Spinal cord (tissue), 10 donors: ENCODE results near the gene ZSCAN12. TPM values are rescaled to one million over a fixed set of nuclear protein-coding genes. Genes with fewer than 3 reads are reported as not detected.
"Not testable (repeated sequence)": the region's sequence is repeated elsewhere in the genome, so short reads cannot be mapped to it uniquely, and the experiment has no call there.

Experiments
- DNase-seq, 6 donors: peaks; one replicate each; pipeline versions ENCODE4 v3.0.0 to v3.0.0-alpha.2; 2013 to 2015; ENCODE audit warnings: low spot score in 6 of 6, low read depth in 4 of 6
- H3K27ac ChIP-seq: one replicate; pipeline ENCODE4 v1.5.1; 2013; ENCODE audit warnings: low read depth, low read length, control low read depth
- H3K27me3 ChIP-seq: one replicate; pipeline ENCODE4 v1.6.1; 2013; ENCODE audit warnings: low read length; ENCODE audit not compliant: control insufficient read depth, insufficient read depth
- H3K36me3 ChIP-seq: one replicate; pipeline ENCODE4 v1.6.1; 2013; ENCODE audit warnings: low read length; ENCODE audit not compliant: control insufficient read depth, insufficient read depth
- H3K4me1 ChIP-seq: one replicate; pipeline ENCODE4 v1.6.1; 2013; ENCODE audit warnings: low read length; ENCODE audit not compliant: control insufficient read depth, insufficient read depth
- H3K4me3 ChIP-seq: one replicate; pipeline ENCODE4 v1.5.1; 2013; ENCODE audit warnings: low read depth, low read length, control low read depth
- H3K9me3 ChIP-seq: one replicate; pipeline ENCODE4 v1.6.1; 2013; ENCODE audit warnings: low read length; ENCODE audit not compliant: control insufficient read depth, insufficient read depth
- WGBS: methylation state at CpG from one replicate; pipeline ENCODE4 v1.1.5; 2013; ENCODE audit warnings: missing lambda C conversion rate; ENCODE audit not compliant: insufficient coverage; 5-methylcytosine and 5-hydroxymethylcytosine counted together
- polyA plus RNA-seq, 2 donors: library from polyadenylated mRNA; unstranded; fragments of 120-200 nt; gene quantifications; one replicate each; pipeline ENCODE4 v1.2.1, GENCODE V29; 2013; ENCODE audit not compliant: insufficient read length in 2 of 2
- total RNA-seq, 2 donors: library from RNA; depleted of rRNA in 1 of 2; stranded (reverse); fragments of 120-200 nt in 1 of 2; fragments of >200 nt in 1 of 2; gene quantifications; one replicate each; pipeline versions ENCODE4 v1.2.3 to v1.2.4, GENCODE V29; 2013 to 2014
- donor health status: healthy.

The ZSCAN12 gene
- total and polyA plus RNA-seq, 4 donors, result 7.5 to 12.9 (median 10.1) TPM

DNA sequence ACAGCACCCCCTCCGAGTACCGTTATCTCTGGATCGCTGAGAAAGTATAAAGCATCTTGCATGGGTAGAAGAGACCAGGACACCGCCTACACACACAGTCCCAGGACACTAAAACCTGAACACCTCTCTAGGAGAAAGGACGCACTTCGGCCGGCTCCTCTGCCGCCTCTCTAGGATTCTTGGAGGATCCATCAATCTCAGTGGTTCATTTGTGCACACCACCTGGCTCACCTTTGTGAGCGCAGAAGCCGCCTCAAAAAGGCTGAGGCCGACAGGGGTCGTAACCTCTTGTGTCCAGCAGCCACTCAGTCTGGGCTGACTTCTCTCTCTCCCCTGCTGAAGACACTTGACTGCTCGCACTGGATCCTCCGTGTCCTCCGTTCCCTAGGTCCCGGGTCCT is 30.2 kb upstream of the ZSCAN12 start:
- Histone ChIP-seq H3K36me3 (peaks cover 11% of the 10 kb centered on the region), H3K27me3 (no peaks in the 10 kb centered on the region), H3K9me3 (peaks cover 2% of the 10 kb centered on the region), H3K4me1 (no peaks in the 10 kb centered on the region), H3K27ac (no peak overlapping the region), H3K4me3 (no peak overlapping the region)
- DNase-seq, result no peak
- WGBS, result 76% methylated on average over 14 of the region's 16 CpGs

DNA sequence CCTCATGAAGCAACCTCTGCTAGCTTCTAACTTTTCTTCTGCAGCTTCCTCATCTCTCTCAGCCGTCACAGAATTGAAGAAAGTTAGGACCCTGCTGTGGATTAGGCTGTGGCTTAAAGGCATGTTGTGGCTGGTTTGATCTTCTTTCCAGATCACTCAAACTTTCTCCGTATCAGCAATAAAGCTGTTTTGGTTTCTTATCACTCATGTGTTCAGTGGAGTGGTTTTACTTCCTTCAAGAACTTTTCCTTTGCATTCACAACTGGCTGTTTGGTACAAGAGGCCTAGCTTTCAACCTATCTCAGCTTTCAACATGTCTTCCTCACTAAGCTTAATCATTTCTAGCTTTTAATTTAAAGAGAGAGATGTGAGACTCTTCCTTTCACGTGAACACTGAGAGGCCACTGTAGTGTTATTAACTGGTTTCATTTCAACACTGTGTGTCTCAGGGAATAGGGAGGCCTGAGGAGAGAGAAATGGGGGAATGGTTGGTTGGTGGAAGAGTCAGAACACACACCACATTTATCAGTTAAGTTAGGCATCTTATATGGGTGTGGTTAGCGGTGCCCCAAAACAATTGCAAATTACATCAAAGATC is 26.5 kb upstream of the ZSCAN12 start:
- peaks cover 2% of the 10 kb centered on the region for H3K9me3 ChIP-seq
- WGBS, result no CpG with 5 or more reads among the region's 4 CpGs
- peaks cover 9% of the 10 kb centered on the region for H3K36me3 ChIP-seq
- no peaks in the 10 kb centered on the region for H3K27me3 ChIP-seq
- no peak for DNase-seq
- no peak overlapping the region for H3K27ac ChIP-seq
- H3K4me3 ChIP-seq, result no peak overlapping the region
- no peaks in the 10 kb centered on the region for H3K4me1 ChIP-seq

DNA sequence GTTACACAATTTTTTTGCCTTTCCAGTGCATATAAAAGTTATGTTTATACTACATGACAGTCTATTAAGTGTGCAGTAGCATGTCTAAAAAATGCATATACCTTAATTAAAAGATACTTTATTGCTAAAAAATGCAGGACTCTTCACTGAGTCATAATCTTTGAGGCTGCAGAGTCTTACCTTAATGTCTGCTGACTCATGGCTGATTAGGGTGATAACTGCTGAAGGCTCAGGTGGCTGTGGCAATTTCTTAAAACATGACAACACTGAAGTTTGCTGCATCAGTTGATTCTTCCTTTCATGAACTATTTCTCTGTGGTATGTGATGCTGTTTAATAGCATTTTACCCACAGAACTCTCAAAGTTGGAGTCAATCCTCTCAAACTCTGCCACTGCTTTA is 24.6 kb upstream of the ZSCAN12 start:
- Histone ChIP-seq H3K27me3 (no peaks in the 10 kb centered on the region), H3K9me3 (peaks cover 2% of the 10 kb centered on the region), H3K27ac (no peak overlapping the region), H3K4me1 (no peaks in the 10 kb centered on the region), H3K4me3 (no peak overlapping the region), H3K36me3 (peaks cover 3% of the 10 kb centered on the region)
- no peak for DNase-seq

DNA sequence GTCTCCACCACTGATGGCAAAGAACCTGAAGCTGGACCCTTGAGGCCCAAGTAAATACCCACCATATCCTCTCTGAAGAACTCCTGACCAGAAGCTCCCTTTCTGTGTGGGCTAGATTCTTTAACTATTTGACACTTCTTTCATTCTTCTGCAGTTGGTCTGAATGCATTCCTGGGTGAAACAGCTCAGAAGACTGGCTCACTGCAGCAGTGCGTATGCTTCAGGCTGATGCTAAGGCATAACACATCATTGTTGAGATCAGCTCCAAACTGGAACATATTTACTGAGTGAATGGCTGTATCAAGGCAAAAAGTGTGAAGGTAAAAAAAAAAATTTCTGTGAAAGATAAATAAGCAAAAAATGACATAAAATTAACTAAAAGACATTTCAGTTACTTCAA is 24.0 kb upstream of the ZSCAN12 start:
- WGBS, result no CpG with 5 or more reads among the region's 1 CpG
- Histone ChIP-seq H3K27me3 (no peaks in the 10 kb centered on the region), H3K4me3 (no peak overlapping the region), H3K27ac (no peak overlapping the region), H3K9me3 (peaks cover 2% of the 10 kb centered on the region), H3K4me1 (no peaks in the 10 kb centered on the region), H3K36me3 (peaks cover 3% of the 10 kb centered on the region)
- DNase-seq, result no peak

DNA sequence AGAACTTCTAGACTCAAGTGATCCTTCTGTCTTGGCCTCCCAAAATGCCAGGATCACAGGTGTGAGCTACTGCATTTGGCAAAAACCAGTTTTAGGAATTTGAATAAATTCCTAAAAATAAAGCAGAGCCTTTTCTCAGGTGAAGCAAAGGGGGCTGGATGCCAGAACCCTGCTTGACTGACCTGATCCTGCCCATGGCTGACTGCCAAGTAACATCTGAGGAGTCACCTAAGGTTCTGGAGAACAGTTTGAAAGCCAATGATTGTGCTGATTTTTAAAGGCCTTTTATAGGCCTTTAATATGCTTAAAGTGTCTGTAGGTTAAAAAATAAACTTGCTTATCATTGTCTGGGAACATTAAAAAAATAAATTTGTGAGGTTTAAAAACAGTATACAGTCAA is 14.1 kb upstream of the ZSCAN12 start:
- H3K36me3 ChIP-seq, result no peaks in the 10 kb centered on the region
- no peaks in the 10 kb centered on the region for H3K9me3 ChIP-seq
- H3K27ac ChIP-seq, result no peak overlapping the region
- H3K4me1 ChIP-seq, result no peaks in the 10 kb centered on the region
- no peaks in the 10 kb centered on the region for H3K27me3 ChIP-seq
- no peak for DNase-seq
- H3K4me3 ChIP-seq, result no peak overlapping the region

DNA sequence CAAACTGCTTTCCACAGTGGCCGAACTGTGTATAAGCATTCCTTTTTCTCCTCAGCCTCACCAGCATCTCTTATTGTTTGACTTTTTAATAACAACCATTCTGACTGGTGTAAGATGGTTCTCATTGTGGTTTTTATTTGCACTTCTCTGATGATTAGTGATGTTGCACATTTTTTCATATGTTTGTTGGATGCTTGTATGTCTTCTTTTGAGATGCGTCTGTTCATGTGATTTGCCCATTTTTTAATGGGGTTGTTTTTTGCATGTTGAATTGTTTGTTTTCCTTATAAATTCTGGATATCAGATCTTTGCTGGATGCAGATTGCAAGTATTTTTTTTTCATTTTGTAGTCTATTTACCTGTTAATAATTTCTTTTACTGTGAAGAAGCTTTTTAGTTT is 11.2 kb upstream of the ZSCAN12 start:
- Histone ChIP-seq H3K4me3 (no peak overlapping the region), H3K4me1 (no peaks in the 10 kb centered on the region), H3K9me3 (no peaks in the 10 kb centered on the region), H3K27ac (no peak overlapping the region), H3K27me3 (no peaks in the 10 kb centered on the region), H3K36me3 (no peaks in the 10 kb centered on the region)
- no peak for DNase-seq
- WGBS, result 100% methylated on average over 1 of the region's 2 CpGs

DNA sequence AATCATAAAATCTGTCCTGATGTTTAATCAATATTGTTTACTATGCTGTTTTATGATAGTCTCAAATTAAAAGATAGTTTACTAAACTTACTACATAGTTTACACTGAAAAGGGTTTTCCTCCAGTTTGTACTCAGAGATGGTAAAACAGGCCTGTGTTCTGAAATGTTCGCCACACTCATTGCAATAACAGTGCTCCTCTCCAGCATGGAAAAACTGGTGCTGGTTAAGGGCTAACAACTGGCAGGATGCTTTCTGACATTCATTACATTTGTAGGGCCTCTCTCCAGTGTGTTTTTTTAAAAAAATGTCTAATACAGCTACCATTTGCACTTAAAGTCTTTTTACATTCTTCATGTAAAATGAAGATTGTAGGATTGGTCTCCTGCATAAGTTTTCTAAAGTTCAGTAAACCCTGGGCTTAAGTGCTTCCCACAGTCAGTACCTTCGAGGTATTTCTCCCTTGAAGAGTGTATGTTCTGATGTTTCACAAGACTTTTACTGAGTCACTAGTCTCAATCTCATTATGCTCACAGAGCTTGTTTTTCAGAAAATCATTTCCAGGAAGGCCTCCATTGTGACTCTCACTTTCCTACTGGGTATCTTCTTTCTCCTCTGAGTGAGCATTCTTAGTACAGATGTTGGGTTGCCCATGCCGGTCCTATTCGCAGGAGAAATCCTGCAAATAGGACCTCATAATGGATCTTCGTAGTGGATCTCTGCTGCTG is 8.7 kb upstream of the ZSCAN12 start:
- H3K27me3 ChIP-seq, result no peaks in the 10 kb centered on the region
- H3K36me3 ChIP-seq, result no peaks in the 10 kb centered on the region
- no peak overlapping the region for H3K4me3 ChIP-seq
- WGBS, result no CpG with 5 or more reads among the region's 5 CpGs
- no peaks in the 10 kb centered on the region for H3K4me1 ChIP-seq
- DNase-seq, result no peak
- H3K27ac ChIP-seq, result no peak overlapping the region
- no peaks in the 10 kb centered on the region for H3K9me3 ChIP-seq

DNA sequence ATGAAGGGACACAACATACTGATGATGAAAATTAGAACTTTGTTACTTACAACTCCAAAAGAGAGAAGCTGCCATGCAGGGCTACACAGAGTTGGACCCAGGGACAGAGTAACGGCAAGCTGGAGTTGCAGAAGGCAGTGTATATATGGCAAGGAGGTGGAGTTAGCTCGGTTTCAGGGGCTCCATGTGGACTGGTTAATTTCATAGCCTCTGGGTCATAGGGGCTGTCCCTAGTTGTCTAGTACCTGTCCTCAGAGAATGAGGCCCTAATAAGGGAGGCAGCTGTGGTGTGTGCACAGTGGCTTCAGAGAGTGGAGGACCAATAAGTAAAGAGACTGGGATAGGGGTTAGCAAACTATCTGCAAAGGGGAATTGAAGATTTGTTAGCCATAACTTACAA is 7.9 kb upstream of the ZSCAN12 start:
- Histone ChIP-seq H3K36me3 (no peaks in the 10 kb centered on the region), H3K4me1 (no peaks in the 10 kb centered on the region), H3K27me3 (no peaks in the 10 kb centered on the region), H3K4me3 (no peak overlapping the region), H3K27ac (no peak overlapping the region), H3K9me3 (no peaks in the 10 kb centered on the region)
- DNase-seq, result no peak
- WGBS, result 43% methylated on average over 2 of the region's 2 CpGs

DNA sequence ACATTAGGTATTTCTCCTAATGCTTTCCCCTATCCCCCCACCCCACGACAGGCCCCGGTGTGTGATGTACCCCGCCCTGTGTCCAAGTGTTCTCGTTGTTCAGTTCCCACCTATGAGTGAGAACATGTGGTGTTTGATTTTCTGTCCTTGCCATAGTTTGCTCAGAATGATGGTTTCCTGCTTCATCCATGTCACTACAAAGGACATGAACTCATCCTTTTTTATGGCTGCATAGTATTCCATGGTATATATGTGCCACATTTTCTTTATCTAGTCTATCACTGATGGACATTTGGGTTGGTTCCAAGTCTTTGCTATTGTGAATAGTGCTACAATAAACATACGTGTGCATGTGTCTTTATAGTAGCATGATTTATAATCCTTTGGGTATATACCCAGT is 4.4 kb upstream of the ZSCAN12 start:
- DNase-seq, H3K27me3 ChIP-seq, H3K4me3 ChIP-seq, H3K36me3 ChIP-seq, H3K9me3 ChIP-seq, H3K27ac ChIP-seq, H3K4me1 ChIP-seq: not testable (repeated sequence)
- WGBS, result no CpG with 5 or more reads among the region's 5 CpGs

DNA sequence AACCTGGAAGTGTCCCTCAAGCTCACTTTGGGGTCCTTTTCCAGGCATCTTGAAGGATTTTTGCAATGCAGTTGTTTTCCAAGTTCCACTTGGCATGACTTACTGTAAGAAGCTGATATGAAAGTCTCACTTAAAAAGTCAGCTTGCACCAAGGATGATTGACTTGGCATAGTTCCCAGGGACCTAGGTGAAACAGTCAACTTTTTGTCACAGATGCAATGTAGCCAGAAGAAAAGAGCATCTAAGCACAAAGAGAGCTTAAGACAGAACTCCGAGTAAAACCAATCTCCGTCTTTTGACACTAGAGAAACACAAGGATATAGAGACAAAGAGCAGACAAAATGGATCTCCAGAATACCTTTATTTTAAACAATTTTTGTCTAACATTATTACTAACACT is 2.6 kb upstream of the ZSCAN12 start:
- no peak for DNase-seq
- Histone ChIP-seq H3K4me3 (no peak overlapping the region), H3K36me3 (no peaks in the 10 kb centered on the region), H3K4me1 (peaks cover 11% of the 10 kb centered on the region), H3K27ac (no peak overlapping the region), H3K27me3 (peaks cover 4% of the 10 kb centered on the region), H3K9me3 (no peaks in the 10 kb centered on the region)
- 20% methylated on average over 1 of the region's 2 CpGs for WGBS
